Activated CD4-positive, alpha-beta memory T cell treated with anti-CD3 and anti-CD28 coated beads for 36 hours (primary cell): Measurements from ENCODE around the gene AGTPBP1. TPM values are rescaled to one million over a fixed set of nuclear protein-coding genes. Genes with fewer than 3 reads are reported as not detected.
"Not testable (repeated sequence)": the region's sequence is repeated elsewhere in the genome, so short reads cannot be mapped to it uniquely, and the experiment has no call there.

Experiments used
- CTCF ChIA-PET: fragments of 350-600 bp; sonication (Branson Sonifier 250); formaldehyde crosslinking; loops from one replicate; lab custom pipeline; 2021; ENCODE audit warnings: antibody characterized with exemption, inconsistent platforms; lab: Charles Lee
- POLR2A ChIA-PET: fragments of 350-600 bp; sonication (Branson Sonifier 250); formaldehyde crosslinking; loops from one replicate; lab custom pipeline; 2021; ENCODE audit warnings: antibody characterized with exemption; lab: Charles Lee
- DNase-seq: peaks from one replicate; pipeline ENCODE4 v3.0.0-alpha.2; 2020
- H3K27ac Mint-ChIP-seq: one replicate; pipeline ENCODE4 v1.8.0; 2021; ENCODE audit warnings: mixed read lengths
- H3K27me3 Mint-ChIP-seq: one replicate; pipeline ENCODE4 v1.8.0; 2021; ENCODE audit warnings: mixed read lengths
- H3K36me3 Mint-ChIP-seq: one replicate; pipeline ENCODE4 v1.8.0; 2021; ENCODE audit warnings: mixed read lengths
- H3K4me1 Mint-ChIP-seq: one replicate; pipeline ENCODE4 v1.8.0; 2021; ENCODE audit warnings: low read depth, mixed read lengths
- H3K4me3 Mint-ChIP-seq: one replicate; pipeline ENCODE4 v1.8.0; 2021; ENCODE audit warnings: mild to moderate bottlenecking, mixed read lengths
- H3K9me3 Mint-ChIP-seq: one replicate; pipeline ENCODE4 v1.8.0; 2021; ENCODE audit warnings: mixed read lengths
- intact Hi-C: fragments of 100-400 bp; cut with micrococcal nuclease; formaldehyde crosslinking; loops from one replicate; pipeline ENCODE4 v1.15.1; 2023
- total RNA-seq, 2 experiments: library from RNA; stranded (reverse); gene quantifications; one replicate each; pipeline ENCODE4 v1.2.3, GENCODE V29; 2021

Gene AGTPBP1
- total RNA-seq, 2 experiments from 2014 or later: 38.6 to 41.6 TPM

DNA sequence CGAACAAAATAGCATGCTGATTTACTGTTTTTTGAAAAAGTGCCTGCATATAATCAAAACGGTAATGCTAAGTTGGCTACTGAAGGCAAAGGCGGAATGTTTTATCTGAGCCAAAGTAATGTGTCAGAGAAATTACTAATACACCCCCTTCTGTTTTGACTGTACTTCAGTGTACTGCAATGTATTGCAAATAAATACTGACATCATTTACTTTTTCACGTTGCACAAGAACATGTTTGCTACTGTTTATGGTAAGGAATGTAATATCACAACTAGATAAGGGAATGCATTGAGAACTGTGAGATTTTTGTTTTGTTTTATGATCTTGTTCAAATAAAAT lies 813 bp upstream of the AGTPBP1 start:
- DNase-seq: no peak
- Mint-ChIP-seq H3K36me3 (no peaks in the 10 kb centered on the region), H3K4me3 (peak overlapping the region; percentile 94), H3K27me3 (peaks cover 7% of the 10 kb centered on the region), H3K4me1 (peaks cover 36% of the 10 kb centered on the region), H3K27ac (peak overlapping the region; percentile 96), H3K9me3 (no peaks in the 10 kb centered on the region)
- CTCF ChIA-PET: no interaction called here
- POLR2A ChIA-PET: interaction anchor here (1.0 kb wide), 1 partner anchor 540 kb away, joined by 3 read pairs; the partner anchor contains the start of gene ISCA1
- intact Hi-C loops: loop anchor here (1.0 to 10.0 kb wide), 12 partner anchors 13 to 1762 kb away; partner anchors contain the start of genes GAS1, HNRNPK, ISCA1 and RMI1

DNA sequence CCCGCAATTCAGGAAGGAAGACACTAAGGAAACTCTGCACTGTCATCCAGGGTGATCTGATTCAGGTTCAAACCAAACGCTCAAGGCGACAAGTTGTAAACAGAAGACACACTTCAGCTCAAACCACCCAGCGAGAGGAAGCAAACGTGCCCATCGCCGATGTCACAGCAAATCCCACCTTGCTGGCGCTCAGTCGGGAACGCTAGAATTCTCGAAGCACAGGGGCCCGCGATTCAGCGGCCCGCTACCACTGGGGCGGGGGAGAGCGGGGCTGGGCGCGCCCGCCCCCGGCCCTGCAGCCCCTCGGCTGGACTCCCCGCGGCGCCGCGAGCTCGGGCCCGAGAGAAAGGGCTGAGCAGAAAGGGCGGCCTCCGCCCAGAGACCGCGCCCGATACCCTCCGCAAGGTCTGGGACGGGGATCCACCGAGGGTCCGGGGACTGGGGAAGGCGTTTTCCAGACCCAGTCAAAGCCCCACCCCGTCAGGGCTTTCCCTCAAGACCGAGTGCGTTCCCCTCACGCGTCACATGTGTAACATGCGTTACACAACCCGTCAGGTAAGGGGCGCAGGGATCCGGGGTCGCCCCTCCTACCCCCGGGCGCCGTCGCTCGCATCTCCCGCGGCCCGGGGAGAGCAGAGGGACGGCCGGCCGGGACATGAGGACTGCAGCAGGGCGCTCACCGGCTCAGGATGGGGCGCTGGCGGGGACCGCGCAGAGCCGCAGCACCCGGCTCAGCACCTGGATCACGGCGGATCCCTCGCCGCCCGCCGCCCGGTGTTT lies 469 bp downstream of the AGTPBP1 start:
- CTCF ChIA-PET: interaction anchor here (0.6 to 3.9 kb wide), 2 partner anchors 39 to 43 kb away, joined by 3 to 14 read pairs; no protein-coding TSS in a partner anchor
- intact Hi-C loops: loop anchor here (5.0 to 10.0 kb wide), 3 partner anchors 986 to 1446 kb away; partner anchors contain the start of gene GAS1
- peaks cover 7% of the 10 kb centered on the region for H3K27me3 Mint-ChIP-seq
- H3K4me1 Mint-ChIP-seq: peaks cover 39% of the 10 kb centered on the region
- POLR2A ChIA-PET: interaction anchor here (0.8 to 2.1 kb wide), 2 partner anchors 11 to 989 kb away, joined by 4 to 10 read pairs; no protein-coding TSS in a partner anchor
- peak; percentile 66 for DNase-seq
- H3K27ac Mint-ChIP-seq: peak overlapping the region; percentile 97
- H3K36me3 Mint-ChIP-seq: no peaks in the 10 kb centered on the region
- no peaks in the 10 kb centered on the region for H3K9me3 Mint-ChIP-seq
- H3K4me3 Mint-ChIP-seq: peak overlapping the region; percentile 94

DNA sequence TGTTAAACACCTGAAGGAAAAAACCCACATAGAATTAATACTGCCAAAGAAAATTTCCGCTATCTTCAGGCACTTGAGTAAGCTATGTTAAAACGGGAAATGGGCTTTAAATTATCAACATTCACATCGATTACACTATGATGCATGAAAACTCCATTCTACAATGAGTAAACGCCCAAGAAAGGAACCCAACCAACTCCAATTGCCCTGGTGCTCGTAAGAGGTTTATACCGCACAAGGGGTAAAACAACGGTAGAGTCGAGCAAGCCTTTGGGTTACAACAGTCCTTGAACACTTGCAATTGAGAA lies 1.0 kb downstream of the AGTPBP1 start:
- Mint-ChIP-seq H3K9me3 (no peaks in the 10 kb centered on the region), H3K27me3 (peaks cover 7% of the 10 kb centered on the region), H3K4me3 (peak overlapping the region; percentile 94), H3K4me1 (peaks cover 39% of the 10 kb centered on the region), H3K36me3 (no peaks in the 10 kb centered on the region), H3K27ac (peak overlapping the region; percentile 97)
- DNase-seq: no peak
- intact Hi-C loops: loop anchor here (5.0 to 10.0 kb wide), 3 partner anchors 986 to 1446 kb away; partner anchors contain the start of gene GAS1
- ChIA-PET POLR2A (interaction anchor here (2.1 kb wide), 1 partner anchor 11 kb away, joined by 10 read pairs; no protein-coding TSS in a partner anchor), CTCF (interaction anchor here (3.9 kb wide), 1 partner anchor 42 kb away, joined by 14 read pairs; no protein-coding TSS in a partner anchor)

DNA sequence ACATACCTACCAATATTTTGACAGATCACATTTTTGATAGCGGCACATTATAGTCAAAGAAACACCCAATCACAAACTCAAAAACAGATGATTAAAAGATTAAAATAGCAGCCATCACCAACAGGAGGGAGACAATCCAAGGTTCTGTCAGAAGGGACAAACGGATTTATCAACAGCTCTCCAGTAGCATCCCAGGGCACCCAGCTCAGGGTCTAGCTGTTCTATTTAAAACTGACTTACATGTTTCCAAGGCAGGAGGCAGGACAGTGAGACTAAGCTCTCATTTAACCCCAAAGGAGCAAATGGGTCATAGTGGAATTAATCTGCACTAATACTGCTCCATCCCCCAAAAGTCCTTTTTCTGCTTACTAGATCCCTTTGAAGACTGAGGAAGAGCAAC lies 3.2 kb downstream of the AGTPBP1 start:
- Mint-ChIP-seq H3K27ac (no peak overlapping the region), H3K4me3 (no peak overlapping the region), H3K36me3 (peaks cover 1% of the 10 kb centered on the region), H3K9me3 (no peaks in the 10 kb centered on the region), H3K4me1 (peaks cover 50% of the 10 kb centered on the region), H3K27me3 (peaks cover 2% of the 10 kb centered on the region)
- POLR2A ChIA-PET: no interaction called here
- DNase-seq: no peak
- intact Hi-C loops: no loop called here
- CTCF ChIA-PET: interaction anchor here (3.9 kb wide), 1 partner anchor 40 kb away, joined by 14 read pairs; no protein-coding TSS in a partner anchor

DNA sequence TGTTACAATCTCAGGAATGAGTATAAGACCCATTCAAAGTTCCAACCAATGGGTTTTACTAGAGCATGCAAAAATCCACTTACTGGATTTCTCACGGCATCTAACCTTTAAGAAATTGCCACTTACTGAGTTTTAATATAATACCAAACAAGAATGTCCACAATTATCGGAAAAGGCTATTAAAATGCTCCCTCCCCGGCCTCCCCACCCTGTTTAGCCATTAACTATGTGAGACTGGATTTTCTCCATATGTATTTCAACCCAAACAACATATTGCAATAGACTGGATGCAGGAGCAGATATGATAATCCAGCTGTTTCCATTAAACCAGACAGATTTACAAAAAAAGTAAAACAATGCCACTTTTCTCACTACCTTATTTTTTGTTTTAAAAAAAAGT lies 4.1 kb downstream of the AGTPBP1 start:
- Mint-ChIP-seq H3K9me3 (peaks cover 2% of the 10 kb centered on the region), H3K27ac (no peak overlapping the region), H3K36me3 (peaks cover 1% of the 10 kb centered on the region), H3K4me3 (no peak overlapping the region), H3K4me1 (peaks cover 50% of the 10 kb centered on the region), H3K27me3 (no peaks in the 10 kb centered on the region)
- DNase-seq: no peak
- CTCF ChIA-PET: interaction anchor here (3.9 kb wide), 1 partner anchor 39 kb away, joined by 14 read pairs; no protein-coding TSS in a partner anchor
- POLR2A ChIA-PET: no interaction called here
- intact Hi-C loops: no loop called here

DNA sequence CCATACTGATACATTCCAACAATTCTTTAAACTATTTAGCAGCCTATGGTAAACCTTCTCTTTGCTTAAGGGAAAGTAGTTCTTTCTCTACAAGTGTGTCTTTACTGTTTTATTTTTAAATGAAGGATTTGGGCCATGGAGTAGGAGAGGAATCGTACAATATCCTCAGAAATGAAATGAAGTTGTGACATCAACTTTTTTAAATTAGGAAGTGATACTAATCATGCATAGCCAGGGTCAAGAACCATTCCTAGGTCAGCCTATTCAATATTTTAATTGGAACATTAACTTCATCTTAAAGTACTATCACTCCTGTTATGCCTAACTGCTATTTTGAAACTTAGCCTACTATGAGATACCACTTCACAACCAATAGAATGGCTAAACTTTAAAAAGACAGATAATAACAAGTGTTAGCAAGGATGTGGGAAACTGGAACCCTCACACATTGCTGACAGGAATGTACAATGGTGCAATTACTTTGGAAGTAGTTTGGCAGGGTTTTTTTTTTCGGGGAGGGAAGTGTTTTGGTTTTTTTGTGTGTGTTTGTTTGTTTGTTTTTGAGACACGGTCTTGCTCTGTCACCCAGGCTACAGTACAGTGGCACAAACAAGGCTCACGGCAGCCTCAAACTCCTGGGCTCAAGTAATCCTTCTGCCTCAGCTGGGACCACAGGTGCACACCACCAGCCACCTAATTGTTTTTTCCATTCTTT lies 10.7 kb downstream of the AGTPBP1 start:
- CTCF ChIA-PET: no interaction called here
- Mint-ChIP-seq H3K36me3 (peaks cover 1% of the 10 kb centered on the region), H3K4me3 (no peak overlapping the region), H3K4me1 (peaks cover 67% of the 10 kb centered on the region), H3K27ac (no peak overlapping the region), H3K27me3 (no peaks in the 10 kb centered on the region), H3K9me3 (peaks cover 2% of the 10 kb centered on the region)
- no peak for DNase-seq
- POLR2A ChIA-PET: interaction anchor here (1.7 kb wide), 1 partner anchor 10 kb away, joined by 10 read pairs; the partner anchor contains the start of gene AGTPBP1
- intact Hi-C loops: no loop called here

DNA sequence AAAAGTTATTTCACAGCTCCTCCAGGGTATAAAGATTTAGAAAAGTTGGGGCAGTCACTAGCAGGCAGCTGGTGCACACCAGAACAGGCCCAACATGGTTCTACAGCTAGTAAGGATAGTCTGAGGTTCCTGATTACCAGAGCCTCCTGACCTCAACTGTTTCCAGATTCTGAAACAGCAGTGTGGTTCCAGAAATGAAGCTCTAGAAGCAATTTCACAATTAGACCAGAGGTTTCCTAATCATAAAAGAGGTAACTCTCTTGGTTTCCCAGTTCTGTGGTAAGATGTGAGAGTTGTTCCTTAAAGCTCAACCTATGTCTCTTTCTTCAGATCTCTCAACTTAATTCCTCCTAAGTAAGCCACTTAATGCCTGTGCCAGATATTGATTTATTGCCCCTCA lies 11.9 kb downstream of the AGTPBP1 start:
- DNase-seq: no peak
- POLR2A ChIA-PET: interaction anchor here (0.7 to 1.7 kb wide), 2 partner anchors 11 to 14 kb away, joined by 3 to 10 read pairs; partner anchors contain the start of gene AGTPBP1
- intact Hi-C loops: loop anchor here (1.0 kb wide), 1 partner anchor 12 kb away; no protein-coding TSS in a partner anchor
- Mint-ChIP-seq H3K27ac (no peak overlapping the region), H3K36me3 (peaks cover 1% of the 10 kb centered on the region), H3K4me3 (no peak overlapping the region), H3K4me1 (peaks cover 66% of the 10 kb centered on the region), H3K9me3 (peaks cover 2% of the 10 kb centered on the region), H3K27me3 (no peaks in the 10 kb centered on the region)
- CTCF ChIA-PET: interaction anchor here (0.6 kb wide), 1 partner anchor 340 kb away, joined by 3 read pairs; no protein-coding TSS in a partner anchor

DNA sequence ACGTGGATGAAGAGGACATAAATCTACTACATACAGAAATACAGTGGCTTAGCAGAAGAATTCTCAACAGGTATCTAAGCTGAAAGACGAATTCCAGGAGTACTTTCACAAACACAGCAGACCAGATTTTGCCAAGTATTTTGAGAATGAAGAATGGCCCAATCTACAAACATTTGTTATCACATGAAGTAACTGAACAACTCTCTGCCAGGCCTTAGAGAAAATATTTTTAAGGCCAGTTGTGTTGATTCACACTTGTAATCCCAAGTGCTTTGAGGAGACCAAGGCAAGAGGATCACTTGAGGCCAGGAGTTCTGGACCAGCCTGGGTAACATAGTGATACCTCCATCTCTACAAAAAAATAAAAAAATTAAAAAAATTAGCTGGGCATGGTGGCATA lies 14.3 kb downstream of the AGTPBP1 start:
- Mint-ChIP-seq H3K27ac (no peak overlapping the region), H3K4me1 (peaks cover 66% of the 10 kb centered on the region), H3K9me3 (no peaks in the 10 kb centered on the region), H3K27me3 (no peaks in the 10 kb centered on the region), H3K4me3 (no peak overlapping the region), H3K36me3 (peaks cover 9% of the 10 kb centered on the region)
- intact Hi-C loops: no loop called here
- ChIA-PET CTCF (interaction anchor here (1.5 kb wide), 1 partner anchor 29 kb away, joined by 4 read pairs; no protein-coding TSS in a partner anchor), POLR2A (no interaction called here)
- DNase-seq: no peak

DNA sequence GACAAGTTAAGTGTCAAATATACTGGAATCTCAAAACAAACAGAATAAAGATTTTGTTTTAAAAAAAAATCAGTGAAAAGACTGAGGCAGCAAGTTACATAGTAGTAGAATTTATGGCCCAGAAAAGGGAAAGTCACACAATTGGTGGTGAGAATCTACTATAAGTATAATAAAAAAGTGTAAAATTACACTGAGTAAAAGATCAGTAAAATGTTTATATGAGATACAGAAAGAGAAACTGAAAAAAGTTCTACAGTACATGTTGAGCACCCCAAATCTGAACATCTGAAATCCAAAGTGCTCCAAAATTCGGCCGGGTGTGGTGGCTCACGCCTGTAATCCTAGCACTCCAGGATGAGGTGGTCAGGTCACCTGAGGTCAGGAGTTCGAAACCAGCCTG lies 15.0 kb downstream of the AGTPBP1 start:
- H3K36me3 Mint-ChIP-seq: peaks cover 15% of the 10 kb centered on the region
- intact Hi-C loops: no loop called here
- H3K9me3 Mint-ChIP-seq: no peaks in the 10 kb centered on the region
- DNase-seq: no peak
- POLR2A ChIA-PET: no interaction called here
- H3K4me1 Mint-ChIP-seq: peaks cover 62% of the 10 kb centered on the region
- H3K4me3 Mint-ChIP-seq: no peak overlapping the region
- CTCF ChIA-PET: interaction anchor here (1.5 kb wide), 1 partner anchor 28 kb away, joined by 4 read pairs; no protein-coding TSS in a partner anchor
- no peak overlapping the region for H3K27ac Mint-ChIP-seq
- no peaks in the 10 kb centered on the region for H3K27me3 Mint-ChIP-seq

DNA sequence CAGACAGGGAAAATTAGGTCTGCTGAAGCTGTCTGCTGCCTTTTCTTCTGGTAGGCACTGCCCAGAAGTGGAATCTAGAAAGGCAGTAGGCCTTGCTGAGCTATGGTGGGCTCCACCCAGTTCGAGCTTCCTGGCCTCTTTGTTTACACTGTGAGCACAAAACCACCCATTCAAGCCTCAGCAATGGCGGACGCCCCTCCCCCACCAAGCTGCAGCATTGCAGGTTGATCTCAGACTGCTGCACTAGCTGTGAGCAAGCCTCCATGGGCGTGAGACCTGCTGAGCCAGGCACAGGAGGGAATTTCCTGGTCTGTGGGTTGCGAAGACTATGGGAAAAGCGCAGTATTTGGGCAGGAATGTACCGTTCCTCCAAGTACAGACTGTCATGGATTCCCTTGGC lies 18.5 kb downstream of the AGTPBP1 start:
- Mint-ChIP-seq H3K36me3 (peaks cover 21% of the 10 kb centered on the region), H3K4me1 (peaks cover 41% of the 10 kb centered on the region), H3K9me3 (peaks cover 6% of the 10 kb centered on the region), H3K27me3 (no peaks in the 10 kb centered on the region), H3K27ac (no peak overlapping the region), H3K4me3 (no peak overlapping the region)
- intact Hi-C loops: no loop called here
- peak; percentile 56 for DNase-seq
- ChIA-PET CTCF (no interaction called here), POLR2A (no interaction called here)

DNA sequence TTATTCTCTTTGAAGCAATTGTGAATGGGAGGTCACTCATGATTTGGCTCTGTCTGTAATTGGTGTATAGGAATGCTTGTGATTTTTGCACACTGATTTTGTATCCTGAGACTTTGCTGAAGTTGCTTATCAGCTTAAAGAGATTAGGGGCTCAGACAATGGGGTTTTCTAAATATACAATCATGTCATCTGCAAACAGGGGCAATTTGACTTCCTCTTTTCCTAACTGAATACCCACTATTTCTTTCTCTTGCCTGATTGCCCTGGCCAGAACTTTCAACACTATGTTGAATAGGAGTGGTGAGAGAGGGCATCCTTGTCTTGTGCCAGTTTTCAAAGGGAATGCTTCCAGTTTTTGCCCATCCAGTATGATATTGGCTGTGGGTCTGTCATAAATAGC lies 22.3 kb downstream of the AGTPBP1 start:
- H3K4me3 Mint-ChIP-seq, POLR2A ChIA-PET, H3K27ac Mint-ChIP-seq, H3K9me3 Mint-ChIP-seq, intact Hi-C loops, DNase-seq, CTCF ChIA-PET, H3K27me3 Mint-ChIP-seq: not testable (repeated sequence)
- Mint-ChIP-seq H3K36me3 (peaks cover 21% of the 10 kb centered on the region), H3K4me1 (peaks cover 41% of the 10 kb centered on the region)

DNA sequence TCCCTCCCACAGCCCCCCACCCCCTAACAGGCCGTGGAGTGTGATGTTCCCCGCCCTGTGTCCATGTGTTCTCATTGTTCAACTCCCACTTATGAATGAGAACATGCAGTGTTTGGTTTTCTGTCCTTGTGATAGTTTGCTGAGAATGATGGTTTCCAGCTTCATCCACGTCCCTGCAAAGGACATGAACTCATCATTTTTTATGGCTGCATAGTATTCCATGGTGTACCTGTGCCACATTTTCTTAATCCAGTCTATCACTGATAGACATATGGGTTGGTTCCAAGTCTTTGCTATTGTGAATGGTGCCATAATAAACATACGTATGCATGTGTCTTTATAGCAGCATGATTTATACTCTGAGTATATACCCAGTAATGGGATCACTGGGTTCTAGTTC lies 23.9 kb downstream of the AGTPBP1 start:
- H3K27me3 Mint-ChIP-seq, DNase-seq, intact Hi-C loops, POLR2A ChIA-PET, H3K9me3 Mint-ChIP-seq, H3K4me3 Mint-ChIP-seq, H3K27ac Mint-ChIP-seq, CTCF ChIA-PET: not testable (repeated sequence)
- Mint-ChIP-seq H3K36me3 (peaks cover 15% of the 10 kb centered on the region), H3K4me1 (peaks cover 28% of the 10 kb centered on the region)
